Measurements from ENCODE around the gene RAB3IL1.

RAB3IL1 gene

DNA sequence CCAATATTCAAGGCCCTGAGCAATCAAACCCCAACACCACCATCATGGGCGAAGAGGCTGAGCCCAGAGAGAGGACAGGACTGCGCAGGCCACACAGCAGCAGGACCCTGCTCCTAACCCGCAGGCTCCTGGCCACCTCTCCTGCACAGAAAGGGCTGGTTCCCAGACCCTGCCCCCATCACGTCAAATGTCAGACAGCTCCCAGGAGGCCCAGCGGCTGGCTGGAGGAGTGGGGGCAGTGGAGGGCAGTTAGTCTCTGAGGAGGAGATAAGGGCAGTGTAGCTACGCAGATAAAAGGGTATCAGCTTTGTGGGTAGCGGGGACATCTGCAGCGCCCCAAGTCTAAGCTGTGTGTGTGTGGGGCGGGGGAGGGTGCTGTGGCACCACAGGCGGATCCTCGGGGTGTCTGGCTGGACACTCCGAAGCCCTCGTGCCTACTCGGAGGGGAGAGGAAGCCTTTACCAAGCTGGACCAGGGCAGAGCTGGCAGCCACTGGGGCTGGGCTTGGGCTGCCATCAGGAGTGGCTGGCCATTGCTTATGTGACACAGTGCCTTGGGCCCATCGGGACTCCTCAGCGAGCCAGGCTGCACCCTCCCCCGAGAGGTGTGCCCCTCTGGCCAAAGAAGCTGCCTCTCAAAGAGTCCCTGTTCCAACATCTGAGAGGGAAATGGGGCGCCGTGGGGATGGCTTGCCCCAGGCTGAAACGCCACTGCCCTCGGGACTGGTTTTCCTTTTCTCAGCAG lies 47.5 kb downstream of the RAB3IL1 start:
- TF ChIP-seq ZNF274 (IDR thresholded peaks at IDR 0.05; ENCODE audit: low read depth, low read length): no peak
- no peak overlapping the region for H3K4me3 ChIP-seq (ENCODE audit: low read length)

DNA sequence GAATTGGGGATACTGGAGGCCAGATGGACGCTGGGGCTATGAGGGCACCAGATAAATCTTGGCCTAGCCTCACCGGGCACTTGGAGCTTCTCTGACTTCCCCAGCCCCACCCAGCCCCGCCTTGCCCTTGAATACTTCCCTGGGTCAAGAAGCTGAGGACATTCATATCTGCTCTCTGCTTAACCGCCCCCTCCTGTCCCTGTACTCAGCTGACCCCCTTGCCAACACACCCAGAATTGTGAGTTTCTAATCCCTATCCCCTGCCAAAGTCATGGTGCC lies 48.0 kb downstream of the RAB3IL1 start:
- TF ChIP-seq ZNF274 (IDR thresholded peaks at IDR 0.05; ENCODE audit: low read depth, low read length): no peak
- H3K4me3 ChIP-seq (ENCODE audit: low read length): no peak overlapping the region

DNA sequence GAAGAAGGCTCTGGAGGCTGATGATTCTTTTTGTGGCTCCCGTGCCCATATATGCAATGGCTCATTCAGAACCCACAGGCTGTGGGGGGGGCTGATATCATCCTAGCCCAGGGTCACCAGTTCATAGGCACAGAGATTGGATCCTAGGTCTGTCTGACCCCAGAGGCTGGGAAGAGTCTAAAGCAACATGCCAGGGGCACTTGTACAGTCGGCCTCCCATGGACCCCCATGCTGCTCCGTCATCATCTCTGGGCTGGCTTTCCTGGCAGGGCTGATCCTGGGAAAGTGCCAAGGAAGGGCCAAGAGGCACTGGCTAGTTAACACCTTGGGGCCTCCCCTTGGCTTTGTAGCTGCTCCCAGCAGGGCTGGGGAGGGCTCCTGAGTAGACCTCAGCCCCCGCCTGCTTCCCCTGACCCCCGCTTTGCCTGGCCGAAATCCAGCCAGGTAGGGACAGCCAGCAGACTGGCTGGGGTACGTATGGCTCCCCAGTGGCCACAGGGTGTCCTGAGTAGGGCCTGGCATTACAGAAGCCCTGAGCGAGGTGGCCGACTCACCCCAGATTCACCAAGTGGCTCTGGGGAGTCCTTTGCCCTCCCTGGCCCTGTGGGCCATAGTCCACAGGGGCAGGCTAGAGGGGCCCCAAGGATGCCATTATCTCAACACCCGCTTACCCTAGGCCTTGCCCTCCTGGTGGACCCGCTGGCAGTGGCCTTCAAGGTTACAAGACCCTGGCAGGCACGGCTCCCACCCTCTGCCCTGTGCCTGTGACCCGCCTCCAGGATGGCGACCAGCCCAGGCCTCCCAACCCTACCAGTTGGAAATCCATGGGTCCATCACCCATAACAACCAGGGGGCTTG lies 48.6 kb downstream of the RAB3IL1 start:
- no peak overlapping the region for H3K4me3 ChIP-seq (ENCODE audit: low read length)
- no peak for TF ChIP-seq ZNF274 (IDR thresholded peaks at IDR 0.05; ENCODE audit: low read depth, low read length)

DNA sequence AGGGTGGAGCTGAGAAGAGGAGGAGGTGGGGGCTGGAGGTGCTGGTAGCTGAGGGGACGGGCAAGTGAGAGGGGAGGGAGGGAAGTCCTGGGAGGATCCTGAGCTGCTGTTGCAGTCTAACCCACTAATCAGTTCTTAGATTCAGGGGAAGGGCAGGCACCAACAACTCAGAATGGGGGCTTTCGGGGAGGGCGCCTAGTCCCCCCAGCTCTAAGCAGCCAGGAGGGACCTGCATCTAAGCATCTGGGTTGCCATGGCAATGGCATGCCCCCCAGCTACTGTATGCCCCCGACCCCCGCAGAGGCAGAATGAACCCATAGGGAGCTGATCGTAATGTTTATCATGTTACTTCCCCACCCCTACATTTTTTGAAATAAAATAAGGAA lies 50.4 kb downstream of the RAB3IL1 start:
- no peak overlapping the region for H3K4me3 ChIP-seq (ENCODE audit: low read length)
- TF ChIP-seq ZNF274 (IDR thresholded peaks at IDR 0.05; ENCODE audit: low read depth, low read length): no peak

DNA sequence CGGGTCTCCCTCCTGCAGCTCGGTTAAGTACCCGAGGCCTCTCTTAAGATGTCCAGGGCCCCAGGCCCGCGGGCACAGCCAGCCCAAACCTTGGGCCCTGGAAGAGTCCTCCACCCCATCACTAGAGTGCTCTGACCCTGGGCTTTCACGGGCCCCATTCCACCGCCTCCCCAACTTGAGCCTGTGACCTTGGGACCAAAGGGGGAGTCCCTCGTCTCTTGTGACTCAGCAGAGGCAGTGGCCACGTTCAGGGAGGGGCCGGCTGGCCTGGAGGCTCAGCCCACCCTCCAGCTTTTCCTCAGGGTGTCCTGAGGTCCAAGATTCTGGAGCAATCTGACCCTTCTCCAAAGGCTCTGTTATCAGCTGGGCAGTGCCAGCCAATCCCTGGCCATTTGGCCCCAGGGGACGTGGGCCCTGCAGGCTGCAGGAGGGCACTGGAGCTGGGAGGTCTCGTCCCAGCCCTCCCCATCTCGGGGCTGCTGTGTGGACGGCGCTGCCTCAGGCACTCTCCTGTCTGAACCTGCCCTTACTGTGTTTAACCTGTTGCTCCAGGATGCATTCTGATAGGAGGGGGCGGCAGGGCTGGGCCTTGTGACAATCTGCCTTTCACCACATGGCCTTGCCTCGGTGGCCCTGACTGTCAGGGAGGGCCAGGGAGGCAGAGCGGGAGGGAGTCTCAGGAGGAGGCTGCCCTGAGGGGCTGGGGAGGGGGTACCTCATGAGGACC lies 51.0 kb downstream of the RAB3IL1 start:
- no peak for TF ChIP-seq ZNF274 (IDR thresholded peaks at IDR 0.05; ENCODE audit: low read depth, low read length)
- no peak overlapping the region for H3K4me3 ChIP-seq (ENCODE audit: low read length)

DNA sequence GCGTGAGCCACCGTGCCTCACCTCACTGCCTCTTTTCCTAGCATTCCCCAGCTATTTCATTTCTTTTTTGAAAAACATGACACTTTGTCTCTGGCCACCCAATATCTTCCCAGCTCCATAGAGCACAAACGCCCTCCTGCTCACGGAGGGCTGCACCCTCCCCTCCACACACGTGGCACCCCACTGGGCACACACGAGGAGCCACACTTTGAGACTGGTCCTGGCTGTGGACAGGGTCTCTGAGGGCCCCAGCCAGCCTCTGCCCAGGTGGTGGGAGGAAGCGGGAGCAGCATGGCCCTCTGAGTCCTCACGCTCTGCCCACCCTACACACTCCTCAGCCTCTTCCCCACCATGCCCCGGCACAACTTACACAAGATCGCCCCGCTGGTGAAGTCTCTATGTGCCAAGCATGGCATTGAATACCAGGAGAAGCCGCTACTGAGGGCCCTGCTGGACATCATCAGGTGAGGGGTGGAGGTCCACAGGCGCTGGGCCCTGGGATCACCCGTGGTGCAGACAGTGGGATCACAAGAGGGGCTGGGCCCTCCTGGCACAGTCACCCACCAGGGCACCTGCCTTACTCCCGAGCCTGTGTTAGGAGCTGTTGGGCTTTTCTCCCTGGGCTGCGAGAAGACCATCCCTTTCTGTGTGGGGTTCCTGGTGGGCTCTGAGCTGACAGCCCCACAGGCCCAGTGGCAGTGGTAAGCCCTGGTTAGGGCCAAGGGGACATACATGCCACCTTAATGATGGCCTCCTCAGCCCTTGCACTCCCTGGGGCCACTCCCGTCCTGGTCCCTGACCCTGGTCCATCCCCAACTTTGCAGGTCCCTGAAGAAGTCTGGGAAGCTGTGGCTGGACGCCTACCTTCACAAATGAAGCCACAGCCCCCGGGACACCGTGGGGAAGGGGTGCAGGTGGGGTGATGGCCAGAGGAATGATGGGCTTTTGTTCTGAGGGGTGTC lies 52.3 kb downstream of the RAB3IL1 start:
- no peak overlapping the region for H3K4me3 ChIP-seq (ENCODE audit: low read length)
- no peak for TF ChIP-seq ZNF274 (IDR thresholded peaks at IDR 0.05; ENCODE audit: low read depth, low read length)

DNA sequence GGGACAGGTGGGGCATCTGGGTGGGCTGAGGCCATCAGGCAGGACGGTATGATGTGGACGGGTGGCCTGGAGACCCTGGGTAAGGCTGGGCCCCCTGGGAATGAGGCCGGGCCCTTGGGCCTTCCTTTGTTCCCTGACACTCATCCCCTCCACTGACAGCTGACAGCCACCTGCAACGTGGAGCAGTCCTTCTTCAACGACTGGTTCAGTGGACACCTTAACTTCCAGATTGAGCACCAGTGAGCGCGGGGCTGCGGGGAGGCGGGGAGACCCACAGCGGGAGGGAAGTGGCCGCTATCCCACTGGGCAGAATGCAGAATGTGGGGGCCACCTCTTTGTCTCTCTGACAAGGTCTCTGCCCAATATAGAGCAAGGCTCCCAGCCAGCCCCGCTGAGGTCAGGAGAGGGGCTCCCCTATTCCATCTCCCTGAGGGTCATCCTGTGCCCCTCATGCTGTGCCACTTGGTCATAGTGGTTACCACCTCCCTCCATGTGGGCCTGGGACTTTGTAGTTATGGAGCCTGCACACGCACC lies 53.8 kb downstream of the RAB3IL1 start:
- no peak for TF ChIP-seq ZNF274 (IDR thresholded peaks at IDR 0.05; ENCODE audit: low read depth, low read length)

DNA sequence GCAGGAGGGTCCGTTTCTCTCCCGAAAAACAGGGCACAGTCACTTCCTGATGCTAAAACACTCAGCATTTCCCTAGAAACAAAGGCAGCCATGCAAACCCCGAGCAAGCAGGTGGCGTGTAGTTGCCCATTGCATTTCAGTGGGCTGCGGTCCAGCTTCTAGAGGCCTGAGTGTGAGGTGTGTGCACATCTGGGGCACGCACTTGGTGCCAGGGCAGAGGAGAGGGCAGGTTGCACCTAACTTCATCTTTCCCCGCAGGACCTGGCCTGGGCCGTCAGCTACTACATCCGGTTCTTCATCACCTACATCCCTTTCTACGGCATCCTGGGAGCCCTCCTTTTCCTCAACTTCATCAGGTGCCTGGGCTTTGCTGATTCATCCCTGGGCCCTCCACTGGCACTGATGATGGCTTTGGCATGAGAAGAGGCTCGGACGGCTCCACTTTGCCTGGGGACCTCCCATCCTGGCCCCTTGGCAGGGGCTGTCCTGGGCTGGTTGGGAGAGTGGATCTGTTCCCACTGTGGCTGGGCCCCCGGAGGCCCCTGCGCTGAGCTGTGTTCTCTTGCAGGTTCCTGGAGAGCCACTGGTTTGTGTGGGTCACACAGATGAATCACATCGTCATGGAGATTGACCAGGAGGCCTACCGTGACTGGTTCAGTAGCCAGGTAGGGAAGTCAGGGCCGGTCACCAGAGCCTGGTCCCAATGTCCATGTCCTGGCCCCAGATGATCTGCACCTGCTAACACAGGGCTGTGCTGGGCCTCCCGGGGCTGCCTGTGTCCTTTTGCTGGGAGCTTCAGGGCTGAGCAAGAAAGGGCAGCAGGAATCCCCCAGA lies 54.4 kb downstream of the RAB3IL1 start:
- no peak for TF ChIP-seq ZNF274 (IDR thresholded peaks at IDR 0.05; ENCODE audit: low read depth, low read length)
- no peak overlapping the region for H3K4me3 ChIP-seq (ENCODE audit: low read length)

More for the DNA sequence above, 53.8 kb downstream of the RAB3IL1 start:
- H3K4me3 ChIP-seq (ENCODE audit: low read length): no peak overlapping the region

DNA sequence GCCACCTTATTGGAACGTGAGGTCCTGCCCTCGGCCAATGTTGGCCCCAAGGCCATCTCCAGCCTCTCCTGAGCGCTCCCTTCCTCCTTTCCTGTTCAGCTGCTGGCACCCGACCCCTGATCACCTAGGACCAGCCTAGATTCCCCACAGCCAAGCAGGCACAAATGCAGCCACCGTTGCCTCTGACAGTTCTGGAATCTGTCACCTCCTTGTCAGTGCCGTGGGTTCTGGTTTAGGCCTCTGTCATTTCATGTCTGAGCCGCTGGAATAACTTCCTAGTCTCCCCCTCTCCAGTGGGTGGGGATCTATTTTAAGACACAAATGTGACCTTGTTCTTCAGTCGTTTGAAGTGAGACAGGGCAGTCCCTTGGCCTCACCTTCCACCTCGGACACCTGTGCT lies 55.7 kb downstream of the RAB3IL1 start:
- TF ChIP-seq ZNF274 (IDR thresholded peaks at IDR 0.05; ENCODE audit: low read depth, low read length): no peak
- H3K4me3 ChIP-seq (ENCODE audit: low read length): no peak overlapping the region

DNA sequence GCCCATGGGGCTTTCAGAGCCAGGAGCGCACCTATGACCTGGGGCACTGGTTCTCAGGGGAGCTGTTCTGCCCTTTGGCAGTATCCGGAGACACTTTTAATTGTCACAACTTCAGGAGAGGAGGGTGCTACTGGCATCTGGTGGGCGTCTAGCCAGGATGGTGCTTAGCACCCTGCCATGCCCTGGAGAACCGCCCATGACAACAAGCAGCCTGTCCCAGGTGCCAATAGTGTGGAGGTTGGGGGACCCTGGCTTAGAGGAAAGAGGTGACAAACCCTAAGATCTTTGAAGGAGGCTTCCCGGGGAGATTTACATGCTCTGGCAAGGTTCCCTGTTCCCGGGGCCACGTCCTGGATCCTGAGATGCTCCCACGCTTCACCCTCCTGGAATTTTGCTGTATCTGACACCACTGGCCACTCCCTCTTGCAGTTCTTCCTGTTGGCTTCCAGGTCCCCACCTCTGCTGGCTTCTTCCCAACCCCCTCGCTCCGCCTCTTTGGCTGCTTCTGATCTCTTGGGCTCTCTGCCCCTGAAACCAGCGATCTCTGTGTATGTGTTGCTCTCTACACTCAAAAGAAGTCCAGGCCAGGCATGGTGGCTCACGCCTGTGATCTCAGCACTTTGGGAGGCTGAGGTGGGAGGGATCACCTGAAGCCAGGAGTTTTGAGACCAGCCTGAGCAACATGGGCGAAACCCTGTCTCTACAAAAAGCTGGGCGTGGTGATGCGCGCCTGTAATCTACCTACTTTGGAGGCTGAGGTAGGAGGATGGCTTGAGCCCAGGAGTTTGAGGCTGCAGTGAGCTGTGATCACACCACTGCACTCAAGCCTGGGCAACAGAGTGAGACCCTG lies 57.1 kb downstream of the RAB3IL1 start:
- TF ChIP-seq ZNF274 (IDR thresholded peaks at IDR 0.05; ENCODE audit: low read depth, low read length): no peak
- H3K4me3 ChIP-seq (ENCODE audit: low read length): no peak overlapping the region

DNA sequence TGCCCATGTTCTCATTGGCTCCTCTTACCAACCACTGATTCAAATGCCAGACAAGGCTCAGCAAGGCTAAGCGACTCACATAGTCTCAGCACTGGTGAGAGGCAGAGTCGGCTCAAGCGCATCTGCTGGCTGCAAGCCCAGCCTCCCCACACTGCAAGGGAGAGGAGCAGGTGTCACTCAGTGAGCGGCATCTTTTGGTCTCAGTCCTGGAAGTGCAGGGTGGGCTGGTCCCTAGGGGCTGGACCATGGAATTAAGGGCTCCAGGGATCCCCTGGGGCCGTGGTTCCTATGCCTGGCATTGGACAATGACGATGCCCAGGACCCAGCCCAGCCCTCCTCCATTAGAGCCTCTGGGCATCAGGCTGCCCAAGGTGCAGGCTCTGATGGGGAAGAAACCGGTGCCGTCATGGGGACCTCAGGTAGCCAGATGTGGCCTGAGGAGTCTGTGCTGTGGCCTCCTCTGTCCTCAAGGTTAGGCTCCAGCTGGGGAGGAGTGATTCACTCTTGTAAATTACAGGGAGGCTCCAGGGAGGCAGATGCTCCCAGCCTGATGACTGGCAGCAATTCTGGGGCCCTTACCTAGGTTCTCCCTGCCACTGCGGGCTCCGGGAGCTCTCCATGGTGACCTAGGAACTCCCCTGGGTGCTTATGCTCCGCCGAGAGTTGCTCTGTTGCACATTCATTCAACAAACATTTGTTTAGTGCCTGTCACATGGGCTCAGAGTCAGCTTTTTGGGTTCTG lies 61.3 kb downstream of the RAB3IL1 start:
- TF ChIP-seq ZNF274 (IDR thresholded peaks at IDR 0.05; ENCODE audit: low read depth, low read length): no peak
- H3K4me3 ChIP-seq (ENCODE audit: low read length): no peak overlapping the region

Data from GM08714 (cell line).